ENCODE results near the gene POLR3E.

DNA sequence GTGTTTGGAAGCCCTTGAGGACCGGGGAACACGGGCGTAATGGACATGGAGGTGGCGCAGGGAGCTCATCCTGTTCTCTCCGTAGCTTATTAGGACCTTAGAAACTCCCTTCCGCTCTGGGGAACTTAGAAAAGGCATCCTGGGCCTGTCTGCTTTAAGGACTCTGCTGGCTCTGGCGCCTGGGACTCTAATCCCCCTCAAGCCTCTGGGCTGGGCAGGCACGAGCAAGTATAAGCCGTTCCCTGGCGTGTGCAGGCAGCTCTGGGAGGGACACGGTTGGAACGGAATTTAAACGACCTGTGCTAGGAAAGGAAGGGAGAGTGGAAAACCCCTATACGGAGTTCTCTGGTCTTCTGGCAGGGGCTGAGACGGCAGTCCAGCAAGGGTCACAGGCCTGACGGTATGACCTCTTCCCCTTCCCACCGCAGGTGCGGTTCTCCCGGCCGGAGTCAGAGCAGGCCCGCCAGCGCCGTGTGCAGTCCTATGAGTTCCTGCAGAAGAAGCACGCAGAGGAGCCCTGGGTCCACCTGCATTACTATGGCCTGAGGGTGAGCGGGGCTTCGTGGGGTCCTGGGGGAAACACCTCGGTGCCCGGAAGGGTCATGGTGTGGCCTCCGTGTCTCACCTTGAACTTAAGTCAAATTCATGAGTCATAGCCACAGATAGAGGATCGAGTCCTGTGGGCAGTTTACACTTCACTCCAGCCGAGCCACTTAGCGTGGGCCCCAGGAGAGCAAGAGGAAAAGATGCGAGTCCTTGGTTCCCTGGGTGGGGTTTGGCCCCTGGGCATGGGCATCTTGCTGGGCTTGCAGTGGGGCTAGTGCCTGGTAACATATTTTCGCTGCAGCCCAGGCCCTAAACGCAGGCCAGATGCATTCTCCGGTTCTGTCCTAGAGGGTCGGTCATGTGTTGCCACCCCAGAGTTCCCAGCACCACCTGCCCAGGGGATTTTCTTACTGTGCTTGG, 17.7 kb downstream of the POLR3E start:
- TF ChIP-seq, protein P1, sequence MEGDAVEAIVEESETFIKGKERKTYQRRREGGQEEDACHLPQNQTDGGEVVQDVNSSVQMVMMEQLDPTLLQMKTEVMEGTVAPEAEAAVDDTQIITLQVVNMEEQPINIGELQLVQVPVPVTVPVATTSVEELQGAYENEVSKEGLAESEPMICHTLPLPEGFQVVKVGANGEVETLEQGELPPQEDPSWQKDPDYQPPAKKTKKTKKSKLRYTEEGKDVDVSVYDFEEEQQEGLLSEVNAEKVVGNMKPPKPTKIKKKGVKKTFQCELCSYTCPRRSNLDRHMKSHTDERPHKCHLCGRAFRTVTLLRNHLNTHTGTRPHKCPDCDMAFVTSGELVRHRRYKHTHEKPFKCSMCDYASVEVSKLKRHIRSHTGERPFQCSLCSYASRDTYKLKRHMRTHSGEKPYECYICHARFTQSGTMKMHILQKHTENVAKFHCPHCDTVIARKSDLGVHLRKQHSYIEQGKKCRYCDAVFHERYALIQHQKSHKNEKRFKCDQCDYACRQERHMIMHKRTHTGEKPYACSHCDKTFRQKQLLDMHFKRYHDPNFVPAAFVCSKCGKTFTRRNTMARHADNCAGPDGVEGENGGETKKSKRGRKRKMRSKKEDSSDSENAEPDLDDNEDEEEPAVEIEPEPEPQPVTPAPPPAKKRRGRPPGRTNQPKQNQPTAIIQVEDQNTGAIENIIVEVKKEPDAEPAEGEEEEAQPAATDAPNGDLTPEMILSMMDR (IDR thresholded peaks at IDR 0.05; ENCODE audit: low read depth, low read length, poor library complexity, severe bottlenecking) = no peak
- TF ChIP-seq EZH2phosphoT487 (IDR thresholded peaks at IDR 0.05; ENCODE audit: borderline replicate concordance, low read length) = no peak

Measured in DOHH2 (cell line).